HG02870 (cell line): ENCODE data around the gene GALNT10.
A peak's percentile ranks its signal among the peaks of the same experiment; 100 is the strongest.

Source experiments
- ATAC-seq: cut with Tn5 transposase; IDR thresholded peaks from one replicate; pipeline ENCODE4 v1.9.1; 2021; ENCODE audit warnings: mild to moderate bottlenecking, moderate library complexity; ENCODE audit not compliant: unreplicated experiment

The GALNT10 gene

DNA sequence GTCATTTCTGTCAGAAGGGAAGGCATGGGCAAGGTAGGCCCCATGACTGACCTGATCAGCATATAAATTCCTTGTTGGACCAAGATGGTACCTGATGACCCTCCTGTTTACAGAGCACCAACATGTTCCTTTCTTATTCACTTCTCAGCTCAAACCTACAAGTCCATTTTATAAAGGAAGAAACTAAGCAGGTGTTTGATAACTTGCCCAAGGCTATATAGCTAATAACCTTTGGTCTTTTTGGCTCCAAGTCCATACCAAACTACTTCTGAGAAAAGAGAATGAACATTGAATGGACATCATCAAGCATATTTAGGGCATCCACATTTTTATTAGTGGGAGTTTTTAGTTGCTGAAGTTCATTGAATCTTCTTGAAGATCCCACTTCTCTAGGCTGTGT lies 125.2 kb downstream of the GALNT10 start:
- ATAC-seq = no peak

DNA sequence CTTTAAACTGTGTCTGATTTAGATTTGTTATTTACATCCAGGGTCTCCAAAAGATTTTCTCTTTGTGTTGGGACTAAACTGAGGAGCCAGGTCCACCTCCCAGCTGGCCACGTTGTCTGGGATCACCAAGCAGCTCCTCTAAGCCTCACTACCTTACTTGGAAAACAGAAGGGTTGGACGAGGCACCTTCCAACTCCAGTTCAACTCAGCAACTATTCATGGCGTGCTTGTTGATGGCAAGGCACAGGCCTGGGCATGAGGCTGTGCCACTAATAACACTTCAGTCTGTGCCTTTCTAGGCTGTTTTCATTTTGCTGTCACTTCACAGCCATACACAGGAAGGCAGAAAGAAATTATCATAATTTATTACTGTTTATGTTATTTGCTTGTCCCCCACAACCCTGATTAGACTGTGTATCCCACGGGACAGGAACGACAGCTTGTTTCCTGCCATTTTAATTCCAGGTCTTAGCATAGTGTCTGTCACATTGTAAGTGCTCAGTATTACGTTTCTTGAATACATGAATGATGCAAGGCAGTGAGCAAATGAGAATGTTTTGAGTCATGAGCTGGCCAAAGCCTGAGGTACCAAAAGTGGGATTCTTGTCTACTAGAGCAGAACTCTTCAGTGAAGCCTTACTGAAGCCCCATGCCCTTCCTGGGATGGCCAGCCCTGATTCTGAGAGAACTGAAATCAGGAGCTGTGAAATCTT lies 125.8 kb downstream of the GALNT10 start:
- ATAC-seq = no peak

GRCh38 chr5:154317916-154318315 lies 127.4 kb downstream of the GALNT10 start:
- no peak for ATAC-seq

GRCh38 chr5:154318691-154319090 lies 128.2 kb downstream of the GALNT10 start:
- ATAC-seq = peak; percentile 40

- ATAC-seq = no peak
These were observed 129.2 kb downstream of the GALNT10 start for GRCh38 chr5:154319736-154320135.

- ATAC-seq = no peak
These were observed 129.9 kb downstream of the GALNT10 start for GRCh38 chr5:154320224-154321089.

GRCh38 chr5:154321546-154321945 lies 131.0 kb downstream of the GALNT10 start:
- no peak for ATAC-seq

DNA sequence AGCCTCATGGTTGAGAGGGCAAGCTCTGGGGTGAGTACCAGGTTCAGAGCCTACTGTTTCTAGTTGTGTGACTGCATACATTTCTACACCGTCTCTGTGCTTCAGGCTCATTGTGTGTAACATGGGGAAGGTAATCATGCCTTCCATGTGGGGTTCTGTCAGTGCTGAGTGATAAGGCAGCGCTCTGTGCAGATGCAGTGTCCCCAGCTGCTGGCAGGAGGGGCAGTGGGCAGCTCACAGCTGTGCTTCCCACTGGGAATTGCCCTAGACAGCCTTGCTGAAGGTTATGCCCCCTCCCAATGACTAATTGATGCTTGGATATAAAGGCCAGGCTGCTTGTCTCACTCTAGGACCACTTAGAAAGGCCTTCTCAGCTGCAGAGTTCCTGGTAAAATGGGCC lies 133.5 kb downstream of the GALNT10 start:
- ATAC-seq = no peak

GRCh38 chr5:154325566-154325965 lies 135.0 kb downstream of the GALNT10 start:
- ATAC-seq = no peak

DNA sequence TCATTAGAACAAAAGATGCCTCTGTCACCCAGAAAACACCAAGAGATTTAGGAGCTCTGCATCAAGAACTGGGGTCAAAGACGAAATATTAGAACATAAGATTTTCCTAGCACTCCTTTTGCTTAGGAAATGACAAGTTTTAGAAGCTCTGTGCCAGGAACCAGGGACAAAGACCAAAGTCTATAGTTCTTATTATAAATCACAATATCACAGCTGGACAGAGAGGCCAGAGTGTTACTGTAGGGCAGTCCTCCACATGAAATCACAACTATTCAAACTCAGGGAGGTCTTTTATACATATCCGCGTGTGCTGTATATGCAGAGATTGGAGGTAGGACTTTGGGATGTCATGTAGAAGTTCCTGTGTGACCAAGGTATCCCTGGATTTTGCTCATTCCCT lies 138.5 kb downstream of the GALNT10 start:
- no peak for ATAC-seq

DNA sequence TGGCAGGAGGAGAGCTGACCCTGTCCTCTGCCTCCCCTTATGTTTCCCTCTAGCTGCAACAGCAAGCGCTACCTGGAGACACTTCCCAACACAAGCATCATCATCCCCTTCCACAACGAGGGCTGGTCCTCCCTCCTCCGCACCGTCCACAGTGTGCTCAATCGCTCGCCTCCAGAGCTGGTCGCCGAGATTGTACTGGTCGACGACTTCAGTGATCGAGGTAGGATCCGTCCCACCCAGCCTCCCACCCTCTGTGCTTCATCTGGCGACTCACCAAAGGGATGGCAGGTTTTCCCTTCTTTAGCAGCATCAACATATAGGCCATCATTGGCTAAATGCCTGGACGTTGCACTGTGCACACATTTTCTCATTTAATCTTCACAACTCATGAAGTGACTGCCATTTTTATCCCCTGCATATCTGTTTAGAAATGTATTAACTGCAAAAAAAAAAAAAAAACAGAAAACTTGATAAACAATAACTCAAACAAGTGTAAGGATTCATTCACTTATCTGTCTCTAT lies 139.0 kb downstream of the GALNT10 start:
- ATAC-seq = no peak

DNA sequence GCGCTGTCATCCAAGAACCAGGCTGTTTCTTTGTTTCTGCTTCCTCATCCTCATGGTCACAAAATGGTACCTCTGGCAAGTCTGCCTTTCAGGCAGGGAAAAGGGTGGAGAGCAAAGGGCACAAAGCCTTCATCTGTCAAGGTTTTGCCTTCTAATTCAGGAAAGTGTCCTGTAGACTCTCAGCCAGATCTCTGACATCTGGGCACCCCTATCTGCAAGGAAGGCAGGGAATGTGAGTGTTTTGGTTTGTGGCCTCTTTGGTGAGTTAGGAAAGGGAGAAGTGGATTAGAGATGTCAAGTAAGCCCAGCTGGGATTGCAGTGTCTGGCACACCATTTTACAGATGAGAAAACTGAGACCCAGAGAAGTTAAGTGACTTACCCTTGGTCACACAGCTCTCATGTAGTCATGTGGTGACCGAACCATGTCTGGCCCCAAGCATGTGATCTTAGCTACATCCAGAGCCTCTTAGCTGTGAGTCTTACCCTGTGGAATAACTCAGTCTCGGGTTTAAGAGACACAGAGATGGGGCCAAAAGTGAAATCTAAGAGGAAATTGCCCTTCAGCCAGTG lies 139.6 kb downstream of the GALNT10 start:
- no peak for ATAC-seq

DNA sequence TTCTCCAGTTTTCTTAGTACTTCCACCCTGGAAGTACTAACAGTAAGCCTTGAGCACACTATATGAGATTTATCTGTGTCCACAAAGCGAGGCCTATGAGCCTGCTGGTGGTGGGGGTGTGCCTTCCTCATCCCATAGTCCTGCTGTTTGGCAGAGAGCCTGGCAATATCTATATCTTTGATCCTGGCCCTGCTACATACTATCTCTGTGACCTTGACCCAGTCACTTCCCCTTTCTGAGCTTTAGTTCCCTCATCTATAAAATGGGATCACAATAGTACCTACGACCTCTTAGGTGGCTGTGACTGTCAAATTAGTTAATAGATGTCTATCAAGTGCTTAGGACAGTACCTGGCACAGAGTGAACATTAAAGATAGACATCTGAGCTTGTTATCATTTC lies 140.7 kb downstream of the GALNT10 start:
- ATAC-seq = no peak

DNA sequence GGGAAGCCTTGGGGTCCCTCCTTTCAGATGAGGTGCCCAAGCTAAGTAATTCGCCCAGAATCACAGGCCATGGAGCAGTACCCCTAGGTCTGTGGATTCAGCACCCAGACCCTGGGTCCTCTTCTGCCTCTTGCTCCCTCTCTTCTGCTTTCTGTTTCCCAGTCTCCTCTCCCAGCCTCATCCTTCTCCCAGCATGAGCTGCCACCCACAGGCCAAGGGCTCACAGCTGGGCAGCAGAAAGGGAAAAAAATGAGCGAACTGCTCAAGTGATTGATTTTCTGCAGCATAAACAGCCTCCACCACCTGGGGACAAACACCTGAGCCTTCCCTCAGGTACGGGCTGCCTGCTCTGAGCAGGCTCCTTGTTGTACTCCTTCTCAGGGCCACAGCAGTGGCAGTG lies 141.4 kb downstream of the GALNT10 start:
- no peak for ATAC-seq

- no peak for ATAC-seq
These were observed 141.9 kb downstream of the GALNT10 start for GRCh38 chr5:154332451-154332850.

GRCh38 chr5:154333016-154333415 lies 142.5 kb downstream of the GALNT10 start:
- ATAC-seq = no peak

- ATAC-seq = no peak
These were observed 144.0 kb downstream of the GALNT10 start for GRCh38 chr5:154334406-154335064.

DNA sequence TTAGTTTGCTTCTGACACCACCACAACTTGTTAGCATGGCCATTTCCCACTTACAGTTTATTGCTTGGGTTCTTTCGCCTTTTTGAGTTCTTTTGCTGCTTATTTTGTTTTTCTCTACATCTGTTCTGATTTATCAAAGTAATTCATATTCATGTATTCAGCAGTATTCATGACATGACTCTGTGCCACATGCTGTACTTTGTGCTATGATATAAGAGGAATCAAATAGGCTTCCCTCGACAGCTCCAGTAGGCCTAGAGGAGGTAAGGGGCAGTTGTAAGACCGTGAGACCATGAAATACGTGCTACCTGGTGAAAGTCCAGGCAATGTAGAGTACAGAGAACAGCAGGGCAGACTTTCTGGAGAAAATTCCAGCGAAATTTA lies 144.5 kb downstream of the GALNT10 start:
- no peak for ATAC-seq

- ATAC-seq = no peak
These were observed 151.1 kb downstream of the GALNT10 start for GRCh38 chr5:154341620-154342019.

DNA sequence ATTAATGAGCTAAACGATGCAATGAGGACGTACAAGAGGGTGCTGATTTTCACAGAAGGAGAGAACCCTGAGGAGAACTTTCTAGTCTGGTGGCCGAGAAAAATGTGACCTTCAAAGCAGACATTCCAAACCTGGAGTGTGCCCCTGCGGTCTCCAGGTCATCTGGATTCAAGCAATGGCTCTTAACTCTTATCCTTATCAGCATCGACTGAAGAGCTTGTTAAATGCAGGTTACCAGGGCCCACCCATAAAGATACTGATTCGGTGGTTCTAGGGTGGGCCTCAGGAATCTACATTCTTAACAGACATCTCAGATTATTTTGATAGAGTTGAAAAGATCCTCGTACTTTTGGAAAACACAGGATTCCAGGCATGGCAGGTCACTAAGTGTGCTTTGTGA lies 151.7 kb downstream of the GALNT10 start:
- no peak for ATAC-seq

- ATAC-seq = no peak
These were observed 152.4 kb downstream of the GALNT10 start for GRCh38 chr5:154342963-154343362.
